ENCODE data around the gene TKTL1.
A peak's percentile ranks its signal among the peaks of the same experiment; 100 is the strongest.

TKTL1 gene

DNA sequence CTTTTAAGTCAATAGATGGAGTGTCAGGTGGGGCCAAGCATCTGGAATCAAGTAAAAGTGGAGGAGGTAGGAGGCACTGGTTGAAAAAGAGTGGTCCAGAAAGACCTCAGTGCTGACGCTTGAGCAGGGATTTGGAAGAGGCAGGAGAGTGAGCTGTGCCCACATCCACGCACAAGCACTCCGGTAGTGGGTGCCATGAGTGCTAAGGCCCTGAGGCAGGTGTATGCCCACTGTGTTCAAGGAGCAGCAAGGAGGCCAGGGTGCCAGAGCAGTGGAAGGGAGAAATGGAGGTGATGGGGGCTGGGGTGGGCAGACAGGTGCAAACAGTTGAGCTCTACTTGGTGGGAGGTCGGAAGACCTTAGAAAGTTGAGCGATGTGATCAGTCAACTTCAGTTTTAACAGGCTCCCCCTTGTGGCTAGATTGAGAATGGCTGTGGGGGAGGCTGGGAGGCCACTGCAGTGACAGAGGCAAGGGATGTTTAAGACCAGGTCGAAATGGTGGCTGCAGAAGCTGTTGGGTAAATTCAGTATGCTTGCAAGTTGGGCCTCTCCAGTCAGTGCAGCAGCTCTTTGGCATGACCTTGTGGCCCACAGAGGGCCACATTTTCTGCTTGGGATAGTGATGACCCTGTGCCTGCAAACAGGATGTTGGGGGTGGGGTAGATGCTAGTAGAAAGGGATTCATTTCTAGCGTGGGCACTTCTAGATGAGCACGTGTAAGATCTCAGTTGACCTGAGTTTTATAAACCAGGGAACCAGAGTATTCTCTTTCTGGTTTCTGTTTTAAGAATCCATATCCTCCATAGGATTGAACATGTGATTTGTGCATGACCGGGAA lies 12.7 kb downstream of the TKTL1 start:
- DNase-seq: peak in 41 of 42 donors; percentile 22 to 85 (median 64)
- intact Hi-C loops (cut with DNase I): no loop called here

DNA sequence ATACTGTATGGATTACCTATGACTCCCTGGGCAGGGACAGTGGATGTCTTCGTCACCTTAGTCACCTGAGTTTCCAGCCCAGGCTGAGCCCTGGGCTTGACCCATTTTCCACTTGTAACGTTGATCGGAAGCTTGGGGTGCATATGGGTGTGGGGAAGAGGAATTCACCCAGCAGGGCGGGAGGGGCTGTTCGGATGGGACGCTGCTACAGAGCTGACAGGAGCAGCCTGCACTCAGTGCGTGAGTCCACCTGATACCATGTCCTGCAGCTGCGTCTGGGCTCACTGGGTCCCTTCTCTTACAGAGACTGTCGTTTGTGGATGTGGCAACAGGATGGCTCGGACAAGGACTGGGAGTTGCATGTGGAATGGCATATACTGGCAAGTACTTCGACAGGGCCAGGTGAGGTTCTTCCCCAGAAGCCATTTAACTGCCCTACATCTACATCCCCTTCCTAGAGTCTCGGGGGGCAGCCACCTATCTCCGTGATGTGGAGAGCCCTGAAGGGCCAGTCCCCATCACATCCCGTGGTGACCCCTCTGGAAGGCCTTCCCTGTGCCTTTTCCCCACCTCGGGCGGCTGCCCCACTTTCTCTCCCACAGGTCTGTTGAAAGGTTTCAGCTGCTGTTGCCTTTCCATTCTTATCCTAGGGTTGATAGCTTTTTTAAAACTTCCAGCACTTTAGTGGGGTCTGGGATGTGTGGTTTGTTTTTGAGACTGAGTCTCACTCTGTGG lies 13.6 kb downstream of the TKTL1 start:
- no peak for DNase-seq
- intact Hi-C loops (cut with DNase I): no loop called here

DNA sequence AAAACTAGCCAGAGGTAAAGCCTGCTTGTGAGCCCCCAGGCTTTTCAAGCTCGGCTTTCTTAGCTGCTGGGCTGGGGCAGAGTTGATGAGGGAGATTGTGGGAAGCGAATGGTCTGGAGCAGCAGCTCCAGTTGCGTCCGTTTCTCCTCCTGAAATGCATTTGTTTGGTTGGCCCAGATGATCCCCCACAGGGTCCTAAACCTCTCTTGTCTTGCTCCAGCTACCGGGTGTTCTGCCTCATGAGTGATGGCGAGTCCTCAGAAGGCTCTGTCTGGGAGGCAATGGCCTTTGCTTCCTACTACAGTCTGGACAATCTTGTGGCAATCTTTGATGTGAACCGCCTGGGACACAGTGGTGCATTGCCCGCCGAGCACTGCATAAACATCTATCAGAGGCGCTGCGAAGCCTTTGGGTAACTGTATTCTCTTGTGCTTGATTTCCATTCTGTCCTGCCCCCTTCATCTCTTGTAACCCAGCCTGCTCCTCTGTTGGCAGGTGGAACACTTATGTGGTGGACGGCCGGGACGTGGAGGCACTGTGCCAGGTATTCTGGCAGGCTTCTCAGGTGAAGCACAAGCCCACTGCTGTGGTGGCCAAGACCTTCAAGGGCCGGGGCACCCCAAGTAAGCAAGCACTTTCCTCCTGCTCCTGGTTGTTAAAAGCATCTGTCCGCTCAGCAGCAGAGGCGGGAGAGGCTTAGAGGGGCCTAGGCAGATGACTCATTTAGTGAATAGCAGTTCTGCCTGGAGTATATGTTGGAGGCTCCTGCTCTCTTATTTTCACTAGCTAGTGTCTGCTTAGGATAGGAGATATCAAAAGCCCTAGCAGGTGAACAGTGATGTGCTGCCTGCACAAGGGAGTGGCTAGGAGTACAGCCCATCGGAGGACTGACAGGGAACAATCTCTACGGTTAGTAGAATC lies 15.3 kb downstream of the TKTL1 start:
- intact Hi-C loops (cut with DNase I): no loop called here
- peak in 2 of 42 donors; percentile 15 to 36 for DNase-seq

DNA sequence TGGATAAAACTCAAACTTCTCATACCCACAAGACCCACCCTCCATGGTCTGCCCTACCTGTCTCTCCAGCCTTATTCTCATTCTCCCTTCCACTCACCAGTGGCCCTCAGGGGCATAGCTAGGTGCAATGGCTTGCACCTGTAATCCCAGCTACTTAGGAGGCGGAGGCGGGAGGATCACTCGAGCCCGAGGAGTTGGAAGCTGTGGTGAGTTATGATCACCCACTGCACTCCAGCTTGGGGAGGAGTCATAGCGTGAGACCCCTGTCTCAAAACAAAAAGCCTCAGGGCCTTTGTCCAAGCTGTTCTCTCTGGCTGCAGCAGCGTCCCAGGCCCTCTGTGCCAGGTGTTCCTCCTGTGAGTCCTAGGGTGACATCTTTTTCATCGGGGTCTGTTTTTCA lies 16.5 kb downstream of the TKTL1 start:
- no peak for DNase-seq
- intact Hi-C loops (cut with DNase I): no loop called here

DNA sequence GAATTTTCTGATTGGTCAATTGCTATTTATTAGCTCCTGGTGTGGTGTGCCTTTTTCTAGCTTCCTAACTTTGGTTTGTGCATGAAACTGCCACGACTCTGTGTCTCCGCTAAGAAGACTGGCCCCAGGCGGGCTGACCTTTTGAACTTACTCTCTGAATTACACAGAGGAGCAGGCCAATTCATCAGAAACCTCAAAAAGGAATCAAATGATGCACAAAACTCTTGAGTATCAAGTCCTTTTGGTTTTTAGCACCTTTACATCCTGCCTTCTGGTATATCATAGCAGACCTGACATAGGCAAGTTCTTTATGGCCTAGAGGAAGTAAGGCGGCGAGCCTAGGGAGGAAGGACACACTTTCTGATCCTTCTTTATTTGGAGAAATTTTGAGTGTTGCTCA lies 17.6 kb downstream of the TKTL1 start:
- no peak for DNase-seq
- intact Hi-C loops (cut with DNase I): no loop called here

DNA sequence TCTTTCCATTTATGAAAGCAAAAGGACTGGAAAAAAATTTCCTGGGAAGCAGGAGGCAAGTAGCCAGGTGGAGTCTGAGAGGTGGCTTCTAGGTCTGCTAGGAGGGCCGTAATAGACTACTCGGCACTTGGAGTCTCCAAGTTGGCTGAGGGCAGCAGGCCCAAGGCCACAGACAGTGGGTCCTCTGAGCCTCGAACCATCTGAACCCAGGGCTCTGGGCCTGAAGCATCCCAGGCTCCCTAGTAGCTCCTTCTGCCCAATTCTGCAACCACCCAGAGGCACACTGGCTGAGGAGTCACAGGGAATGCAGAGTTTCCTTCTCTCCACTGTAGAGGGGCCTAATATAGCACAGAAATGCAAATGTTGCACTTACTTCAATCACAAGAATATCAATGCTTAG lies 19.8 kb downstream of the TKTL1 start:
- intact Hi-C loops (cut with DNase I): no loop called here

DNA sequence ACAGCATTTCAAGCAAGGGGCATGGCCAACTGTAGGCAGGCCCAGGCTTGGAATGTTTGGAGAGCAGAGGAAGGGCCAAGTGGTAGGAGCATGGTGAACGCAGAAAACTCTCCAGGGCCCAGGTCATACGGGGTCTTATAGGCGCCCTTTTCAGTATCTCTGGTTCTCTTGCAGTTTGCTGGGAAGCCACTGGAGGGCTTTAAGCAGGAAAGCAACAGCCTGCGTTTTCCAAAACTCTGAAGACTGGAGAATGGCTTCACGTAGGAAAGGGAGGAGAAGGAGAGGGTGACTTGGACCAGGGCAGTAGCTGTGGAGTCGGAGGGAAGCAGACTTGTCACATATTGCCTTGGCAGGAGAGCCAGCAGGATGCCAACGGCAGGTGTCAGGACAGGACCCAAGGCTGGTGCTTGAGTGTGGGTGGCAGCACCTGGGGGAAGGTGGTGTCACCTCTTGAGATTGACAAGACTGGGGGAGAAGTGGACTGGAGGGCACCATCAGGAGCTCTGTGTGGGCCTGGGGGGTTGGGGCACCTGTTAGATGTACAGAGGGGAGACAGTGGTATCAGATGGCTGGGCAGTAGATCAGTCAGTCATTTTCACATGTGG lies 21.9 kb downstream of the TKTL1 start:
- intact Hi-C loops (cut with DNase I): no loop called here
- peak in 16 of 42 donors; percentile 4 to 51 (median 26) for DNase-seq

More for the DNA sequence above, 19.8 kb downstream of the TKTL1 start:
- no peak for DNase-seq

DNA sequence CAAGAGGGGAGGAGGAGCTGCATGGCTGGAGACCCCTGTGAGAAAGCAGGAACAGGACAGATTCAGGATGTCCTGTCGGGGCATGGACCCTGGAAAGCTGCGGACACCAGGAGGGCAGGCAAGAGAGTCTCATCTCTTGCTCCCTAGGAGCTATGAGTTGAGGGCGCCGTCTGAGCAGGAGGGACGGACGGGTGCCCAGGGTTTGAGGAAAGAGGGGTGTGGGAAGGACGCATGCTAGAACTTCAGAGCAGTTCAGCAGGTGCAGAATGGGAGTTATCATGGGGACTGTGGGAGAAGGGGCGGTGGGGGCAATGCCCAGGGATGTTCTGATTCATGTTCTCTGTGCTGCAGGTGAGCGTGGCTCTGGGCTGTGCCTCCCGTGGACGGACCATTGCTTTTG lies 24.8 kb downstream of the TKTL1 start:
- intact Hi-C loops (cut with DNase I): no loop called here
- no peak for DNase-seq

DNA sequence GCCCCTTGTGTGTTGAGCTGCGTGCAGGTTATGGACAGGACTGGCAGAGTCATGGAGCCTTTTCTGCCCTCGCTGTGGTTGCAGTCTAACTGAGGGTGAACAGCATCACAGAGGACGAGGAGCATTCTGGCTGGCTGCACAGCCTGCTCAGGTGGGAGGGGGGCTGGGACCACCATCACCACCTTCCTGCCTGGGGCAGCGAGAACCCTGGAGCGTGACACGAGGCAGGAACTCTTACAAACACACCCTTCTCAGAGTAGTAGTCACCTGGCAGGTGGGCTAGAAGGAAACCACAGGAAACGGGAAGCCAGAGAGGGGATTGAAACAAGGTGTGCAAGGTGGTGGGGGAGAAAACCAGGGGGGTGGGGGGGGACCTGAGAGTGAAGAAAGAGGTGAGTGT lies 25.6 kb downstream of the TKTL1 start:
- intact Hi-C loops (cut with DNase I): no loop called here
- no peak for DNase-seq

DNA sequence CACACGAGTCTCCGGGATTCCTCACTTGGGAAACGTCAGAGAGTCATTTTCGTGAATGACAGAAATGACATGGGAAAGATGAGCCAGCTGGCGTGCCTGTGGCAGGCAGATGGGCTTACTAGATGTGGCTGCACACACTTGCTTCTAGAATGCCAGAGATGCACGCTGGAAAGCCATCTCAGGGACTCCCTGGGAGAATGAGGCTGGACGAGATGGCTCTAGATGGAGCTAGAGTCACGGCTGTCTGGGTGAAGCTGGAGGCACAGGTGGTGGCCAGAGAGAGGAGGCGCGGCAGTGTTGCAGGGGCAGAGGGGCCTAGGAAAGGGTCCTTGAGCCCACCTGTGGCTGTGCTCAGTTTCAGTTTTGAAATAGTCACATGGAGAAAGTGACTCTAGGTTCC lies 26.0 kb downstream of the TKTL1 start:
- peak in 22 of 42 donors; percentile 9 to 65 (median 30) for DNase-seq
- intact Hi-C loops (cut with DNase I): no loop called here

DNA sequence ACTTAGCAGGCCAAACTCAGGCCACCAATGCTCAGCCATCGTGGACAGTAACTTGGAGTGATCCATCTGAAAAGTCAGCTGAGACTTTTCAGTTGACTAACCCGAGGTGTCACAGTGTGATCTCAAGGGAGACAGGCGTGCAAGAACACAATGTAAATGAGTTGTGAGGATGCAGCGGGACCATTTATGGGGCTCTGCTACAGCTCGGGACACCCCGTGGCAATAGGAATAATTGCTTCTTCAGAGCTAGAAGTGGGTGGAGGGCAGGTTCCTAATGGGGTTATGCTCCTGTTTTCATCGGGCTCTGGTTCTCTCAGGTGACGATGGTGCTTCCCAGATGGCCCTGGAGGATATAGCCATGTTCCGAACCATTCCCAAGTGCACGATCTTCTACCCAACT lies 27.3 kb downstream of the TKTL1 start:
- intact Hi-C loops (cut with DNase I): no loop called here
- no peak for DNase-seq

DNA sequence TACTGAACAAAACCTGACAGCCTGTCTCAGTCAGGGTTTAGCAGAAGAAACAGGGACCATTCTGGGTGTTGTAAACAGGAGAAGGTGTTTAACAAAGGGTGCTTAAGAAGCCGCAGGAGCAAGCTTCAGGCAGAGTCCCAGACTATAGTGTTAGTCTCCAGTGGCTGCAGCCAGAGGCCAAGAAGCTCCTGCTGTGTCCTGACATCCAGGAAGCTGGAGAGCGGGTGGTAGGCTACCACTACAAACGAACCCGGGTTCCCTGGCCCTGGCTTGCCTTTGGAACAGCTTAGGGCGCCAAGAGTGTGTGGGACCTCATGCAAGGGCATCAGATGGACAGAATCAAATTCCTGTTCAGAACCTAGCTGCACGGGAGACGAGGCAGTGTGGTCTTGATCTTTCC lies 27.9 kb downstream of the TKTL1 start:
- no peak for DNase-seq
- intact Hi-C loops (cut with DNase I): no loop called here

DNA sequence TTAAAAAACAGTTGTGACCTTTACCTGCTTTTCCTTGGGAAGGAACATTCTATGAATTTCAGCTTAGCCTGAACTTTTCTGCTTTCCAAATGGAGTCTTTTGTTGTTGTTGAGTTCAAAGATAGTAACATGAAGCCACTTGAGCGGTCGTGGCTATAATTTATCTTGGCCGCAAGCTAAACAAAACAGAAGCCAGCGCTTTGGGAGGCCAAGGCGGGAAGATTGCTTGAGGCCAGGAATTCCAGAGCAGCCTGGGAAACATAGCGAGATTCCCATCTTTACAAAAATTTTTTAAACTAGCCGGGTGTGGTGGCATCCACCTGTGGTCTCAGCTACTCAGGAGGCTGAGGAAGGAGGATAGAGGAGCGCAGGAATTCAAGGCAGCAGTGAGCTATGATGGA lies 29.9 kb downstream of the TKTL1 start:
- DNase-seq: no peak
- intact Hi-C loops (cut with DNase I): no loop called here

DNA sequence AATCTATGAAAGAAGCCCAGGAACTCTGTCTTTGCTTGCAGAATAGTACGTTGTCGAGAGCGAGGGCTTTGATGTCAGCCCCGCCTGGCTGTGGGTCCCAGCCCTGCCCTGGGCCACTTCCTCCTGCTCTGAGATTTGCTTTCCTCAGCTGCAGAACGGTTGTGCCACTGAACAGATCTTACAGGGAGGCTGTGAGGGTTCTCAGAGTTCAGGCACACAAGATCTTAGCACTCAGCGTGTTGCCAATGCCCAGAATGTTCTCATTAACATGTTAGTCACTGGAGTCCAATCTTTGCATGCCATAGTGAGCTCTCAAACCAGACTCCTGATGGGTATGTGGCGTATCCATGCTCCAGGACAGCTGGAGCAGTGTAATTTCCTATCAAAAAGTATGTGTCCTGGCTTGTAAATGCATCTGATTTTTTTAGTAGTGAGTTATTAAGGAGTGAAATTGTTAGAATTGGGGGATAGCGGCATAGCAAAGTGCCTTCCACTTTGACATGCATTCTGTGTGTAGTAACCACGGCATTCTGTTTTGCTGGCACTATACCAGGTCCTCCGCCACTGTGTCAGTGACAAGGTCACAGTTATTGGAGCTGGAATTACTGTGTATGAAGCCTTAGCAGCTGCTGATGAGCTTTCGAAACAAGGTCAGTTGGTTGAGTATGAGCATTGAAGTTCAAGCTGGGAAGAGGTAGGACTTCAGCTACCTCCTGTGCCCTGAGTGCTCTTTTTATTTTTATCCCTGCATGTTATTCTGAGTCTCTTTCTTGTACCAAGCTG lies 31.6 kb downstream of the TKTL1 start:
- intact Hi-C loops (cut with DNase I): no loop called here
- DNase-seq: no peak

DNA sequence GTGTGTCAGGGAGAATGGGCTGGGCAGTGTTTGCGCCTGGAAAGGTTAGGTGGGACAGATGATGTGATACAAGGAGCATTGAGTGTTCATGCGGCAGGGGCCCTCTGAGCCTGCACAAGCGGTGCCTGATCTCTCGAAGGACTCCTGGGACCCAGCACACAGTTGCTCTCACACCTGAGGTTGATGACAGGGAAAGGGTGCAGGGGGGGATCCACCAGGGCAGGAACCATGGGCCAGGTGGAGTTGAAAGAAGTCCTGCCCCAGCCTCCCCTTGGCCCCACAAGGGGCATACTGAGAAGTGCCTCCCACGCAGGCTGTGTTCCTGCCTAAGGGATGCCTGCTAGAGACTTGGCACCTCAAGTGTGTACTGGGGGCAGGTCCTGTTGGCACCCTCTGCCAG lies 33.1 kb downstream of the TKTL1 start:
- intact Hi-C loops (cut with DNase I): no loop called here
- DNase-seq: no peak

DNA sequence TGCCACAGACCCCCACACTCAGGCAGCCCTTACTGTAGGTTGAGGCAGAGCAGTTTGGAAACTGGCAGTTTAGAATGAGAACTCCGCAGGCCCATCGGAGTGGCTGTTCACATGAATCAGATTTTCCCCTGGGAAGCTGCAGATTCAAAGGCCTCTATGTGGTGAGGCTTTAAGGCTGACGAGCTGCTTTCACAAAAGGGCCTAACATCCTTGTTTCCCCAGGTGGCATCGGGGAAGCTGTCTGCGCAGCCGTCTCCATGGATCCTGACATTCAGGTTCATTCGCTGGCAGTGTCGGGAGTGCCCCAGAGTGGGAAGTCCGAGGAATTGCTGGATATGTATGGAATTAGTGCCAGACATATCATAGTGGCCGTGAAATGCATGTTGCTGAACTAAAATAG lies 33.7 kb downstream of the TKTL1 start:
- DNase-seq: no peak

DNA sequence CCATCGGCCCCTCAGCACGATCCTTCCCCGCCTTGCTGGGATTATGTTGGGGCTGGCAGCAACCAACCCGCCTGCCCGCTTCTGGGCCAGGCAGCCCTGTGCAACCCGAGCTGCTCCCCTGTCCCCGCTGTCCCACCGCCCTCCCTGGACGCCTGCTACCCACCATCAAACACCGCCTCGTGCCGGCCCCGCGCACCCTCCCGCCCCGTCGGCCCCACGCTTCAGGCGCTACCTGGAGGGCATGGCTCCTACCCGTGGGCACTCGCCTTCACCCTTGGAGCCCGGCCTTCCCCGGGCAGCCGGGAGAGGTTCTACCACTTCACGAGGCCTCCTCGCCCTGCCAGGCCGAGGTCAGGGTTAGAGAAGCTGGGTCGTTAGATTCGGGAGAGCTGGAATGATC lies 37.0 kb downstream of the TKTL1 start:
- DNase-seq: no peak
- intact Hi-C loops (cut with DNase I): no loop called here

More for the DNA sequence above, 33.7 kb downstream of the TKTL1 start:
- intact Hi-C loops (cut with DNase I): no loop called here

DNA sequence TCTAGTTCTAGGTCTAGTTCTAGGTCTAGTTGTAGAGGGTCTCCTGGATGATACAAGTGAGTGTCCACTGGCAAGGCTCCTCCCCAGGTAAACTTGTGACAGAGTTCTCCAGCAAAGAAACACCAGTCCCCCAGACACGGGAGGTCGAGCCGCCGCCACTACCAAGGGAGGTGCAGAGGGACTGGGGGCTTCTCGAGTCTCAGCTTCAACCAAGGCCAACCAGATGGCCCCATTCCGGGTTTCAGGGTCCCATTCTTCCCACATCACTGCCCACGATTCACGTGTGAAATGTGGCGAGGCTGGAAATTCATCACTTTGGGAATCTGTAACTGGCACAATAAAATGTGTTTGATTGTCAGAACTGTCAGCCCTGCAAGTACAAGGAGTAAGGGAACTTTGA lies 37.5 kb downstream of the TKTL1 start:
- DNase-seq: no peak
- intact Hi-C loops (cut with DNase I): no loop called here
